ENCODE results near the gene IGFBP2.

The IGFBP2 gene

GRCh38 chr2:216678813-216679657, 45.8 kb downstream of the IGFBP2 start:
- Mint-ChIP-seq H3K4me1 (ENCODE audit: low read depth in 2 of 2) (peaks cover 0 to 4% of the 10 kb centered on the region in 2 donors), H3K4me3 (no peak overlapping the region), H3K36me3 (ENCODE audit: insufficient read depth) (peaks cover 6% of the 10 kb centered on the region), H3K9me3 (no peaks in the 10 kb centered on the region), H3K27me3 (peaks cover 57 to 88% of the 10 kb centered on the region in 2 donors), H3K27ac (no peak overlapping the region)
- ATAC-seq (replicated peaks) (no peak), DNase-seq (no peak)

GRCh38 chr2:216679658-216680024, 46.4 kb downstream of the IGFBP2 start:
- H3K4me1 Mint-ChIP-seq (ENCODE audit: low read depth in 2 of 2), result peaks cover 0 to 4% of the 10 kb centered on the region in 2 donors
- H3K27ac Mint-ChIP-seq, result no peak overlapping the region
- H3K36me3 Mint-ChIP-seq (ENCODE audit: insufficient read depth), result peaks cover 6% of the 10 kb centered on the region
- peaks cover 60 to 88% of the 10 kb centered on the region in 2 donors for H3K27me3 Mint-ChIP-seq
- DNase-seq (no peak), ATAC-seq (replicated peaks) (no peak)
- H3K9me3 Mint-ChIP-seq, result no peaks in the 10 kb centered on the region
- no peak overlapping the region for H3K4me3 Mint-ChIP-seq

- H3K4me3 Mint-ChIP-seq, result no peak overlapping the region
Measured at GRCh38 chr2:216680951-216681629, 47.9 kb downstream of the IGFBP2 start.

GRCh38 chr2:216681683-216682082, 48.5 kb downstream of the IGFBP2 start:
- Mint-ChIP-seq H3K9me3 (no peaks in the 10 kb centered on the region), H3K36me3 (ENCODE audit: insufficient read depth) (peaks cover 6% of the 10 kb centered on the region), H3K27me3 (peaks cover 64 to 91% of the 10 kb centered on the region in 2 donors)

More at GRCh38 chr2:216680951-216681629, 47.9 kb downstream of the IGFBP2 start:
- Mint-ChIP-seq H3K36me3 (ENCODE audit: insufficient read depth) (peaks cover 6% of the 10 kb centered on the region), H3K27me3 (peaks cover 61 to 89% of the 10 kb centered on the region in 2 donors), H3K27ac (no peak overlapping the region), H3K4me1 (ENCODE audit: low read depth in 2 of 2) (peaks cover 0 to 4% of the 10 kb centered on the region in 2 donors), H3K9me3 (no peaks in the 10 kb centered on the region)
- DNase-seq (no peak), ATAC-seq (replicated peaks) (no peak)

GRCh38 chr2:216683846-216684245, 50.6 kb downstream of the IGFBP2 start:
- DNase-seq (no peak), ATAC-seq (replicated peaks) (no peak)
- Mint-ChIP-seq H3K4me3 (no peak overlapping the region), H3K9me3 (no peaks in the 10 kb centered on the region), H3K36me3 (ENCODE audit: insufficient read depth) (peaks cover 2% of the 10 kb centered on the region), H3K27ac (no peak overlapping the region), H3K4me1 (ENCODE audit: low read depth in 2 of 2) (peaks cover 0 to 4% of the 10 kb centered on the region in 2 donors), H3K27me3 (peaks cover 65 to 89% of the 10 kb centered on the region in 2 donors)

More at GRCh38 chr2:216681683-216682082, 48.5 kb downstream of the IGFBP2 start:
- no peak for ATAC-seq (replicated peaks)
- no peak overlapping the region for H3K4me3 Mint-ChIP-seq
- peaks cover 0 to 4% of the 10 kb centered on the region in 2 donors for H3K4me1 Mint-ChIP-seq (ENCODE audit: low read depth in 2 of 2)
- H3K27ac Mint-ChIP-seq, result no peak overlapping the region
- DNase-seq, result no peak

- no peak overlapping the region for H3K4me3 Mint-ChIP-seq
- no peak for ATAC-seq (replicated peaks)
Measured at GRCh38 chr2:216685327-216685875, 52.2 kb downstream of the IGFBP2 start.

GRCh38 chr2:216687111-216687510, 53.9 kb downstream of the IGFBP2 start:
- Mint-ChIP-seq H3K27ac (no peak overlapping the region), H3K27me3 (peaks cover 63 to 89% of the 10 kb centered on the region in 2 donors), H3K4me3 (no peak overlapping the region), H3K4me1 (ENCODE audit: low read depth in 2 of 2) (peaks cover 10 to 11% of the 10 kb centered on the region in 2 donors), H3K36me3 (ENCODE audit: insufficient read depth) (no peaks in the 10 kb centered on the region), H3K9me3 (no peaks in the 10 kb centered on the region)
- no peak for DNase-seq
- ATAC-seq (replicated peaks), result no peak

More at GRCh38 chr2:216685327-216685875, 52.2 kb downstream of the IGFBP2 start:
- Mint-ChIP-seq H3K36me3 (ENCODE audit: insufficient read depth) (peaks cover 2% of the 10 kb centered on the region), H3K9me3 (no peaks in the 10 kb centered on the region), H3K27ac (no peak overlapping the region), H3K27me3 (peaks cover 64 to 89% of the 10 kb centered on the region in 2 donors), H3K4me1 (ENCODE audit: low read depth in 2 of 2) (peaks cover 0 to 5% of the 10 kb centered on the region in 2 donors)
- DNase-seq, result no peak

- H3K27ac Mint-ChIP-seq, result no peak overlapping the region
- H3K4me1 Mint-ChIP-seq (ENCODE audit: low read depth in 2 of 2), result peaks cover 14 to 15% of the 10 kb centered on the region in 2 donors
- peaks cover 64 to 91% of the 10 kb centered on the region in 2 donors for H3K27me3 Mint-ChIP-seq
- no peaks in the 10 kb centered on the region for H3K36me3 Mint-ChIP-seq (ENCODE audit: insufficient read depth)
- H3K4me3 Mint-ChIP-seq, result no peak overlapping the region
- ATAC-seq (replicated peaks) (no peak), DNase-seq (no peak)
- H3K9me3 Mint-ChIP-seq, result no peaks in the 10 kb centered on the region
Measured at GRCh38 chr2:216687646-216688045, 54.4 kb downstream of the IGFBP2 start.

- H3K36me3 Mint-ChIP-seq (ENCODE audit: insufficient read depth), result no peaks in the 10 kb centered on the region
- no peak overlapping the region for H3K4me3 Mint-ChIP-seq
- H3K27ac Mint-ChIP-seq, result no peak overlapping the region
- H3K4me1 Mint-ChIP-seq (ENCODE audit: low read depth in 2 of 2), result peaks cover 19 to 22% of the 10 kb centered on the region in 2 donors
- ATAC-seq (replicated peaks) (no peak), DNase-seq (no peak)
- H3K9me3 Mint-ChIP-seq, result no peaks in the 10 kb centered on the region
- H3K27me3 Mint-ChIP-seq, result peaks cover 63 to 84% of the 10 kb centered on the region in 2 donors
Measured at GRCh38 chr2:216688731-216689340, 55.6 kb downstream of the IGFBP2 start.

- peaks cover 21 to 26% of the 10 kb centered on the region in 2 donors for H3K4me1 Mint-ChIP-seq (ENCODE audit: low read depth in 2 of 2)
- no peaks in the 10 kb centered on the region for H3K9me3 Mint-ChIP-seq
- no peak overlapping the region for H3K27ac Mint-ChIP-seq
- H3K36me3 Mint-ChIP-seq (ENCODE audit: insufficient read depth), result no peaks in the 10 kb centered on the region
- peaks cover 63 to 78% of the 10 kb centered on the region in 2 donors for H3K27me3 Mint-ChIP-seq
- ATAC-seq (replicated peaks) (no peak), DNase-seq (no peak)
- H3K4me3 Mint-ChIP-seq, result no peak overlapping the region
Measured at GRCh38 chr2:216689397-216689796, 56.2 kb downstream of the IGFBP2 start.

- Mint-ChIP-seq H3K9me3 (no peaks in the 10 kb centered on the region), H3K36me3 (ENCODE audit: insufficient read depth) (no peaks in the 10 kb centered on the region), H3K27ac (peak overlapping the region in 1 of 2 donors; percentile 4), H3K27me3 (peaks cover 66 to 69% of the 10 kb centered on the region in 2 donors), H3K4me3 (no peak overlapping the region), H3K4me1 (ENCODE audit: low read depth in 2 of 2) (peaks cover 25 to 31% of the 10 kb centered on the region in 2 donors)
- ATAC-seq (replicated peaks) (no peak), DNase-seq (no peak)
Measured at GRCh38 chr2:216690456-216690852, 57.2 kb downstream of the IGFBP2 start.

- Mint-ChIP-seq H3K27ac (no peak overlapping the region), H3K4me3 (peak overlapping the region; percentile 5 to 53), H3K36me3 (ENCODE audit: insufficient read depth) (no peaks in the 10 kb centered on the region), H3K27me3 (peaks cover 63 to 66% of the 10 kb centered on the region in 2 donors), H3K9me3 (no peaks in the 10 kb centered on the region), H3K4me1 (ENCODE audit: low read depth in 2 of 2) (peaks cover 25 to 35% of the 10 kb centered on the region in 2 donors)
- ATAC-seq (replicated peaks) (no peak), DNase-seq (no peak)
Measured at GRCh38 chr2:216690853-216691741, 57.9 kb downstream of the IGFBP2 start.

Measured in effector memory CD8-positive, alpha-beta T cell (primary cell).